SK-N-DZ (cell line): Measurements from ENCODE around the gene MMP27.
A peak's percentile ranks its signal among the peaks of the same experiment; 100 is the strongest.

ENCODE experiments used
- DNase-seq: peaks from one replicate; pipeline ENCODE4 v3.0.0-alpha.2; 2015; ENCODE audit warnings: low spot score

The MMP27 gene

GRCh38 chr11:102703826-102704493, 1.6 kb downstream of the MMP27 start:
- DNase-seq, result no peak

DNA sequence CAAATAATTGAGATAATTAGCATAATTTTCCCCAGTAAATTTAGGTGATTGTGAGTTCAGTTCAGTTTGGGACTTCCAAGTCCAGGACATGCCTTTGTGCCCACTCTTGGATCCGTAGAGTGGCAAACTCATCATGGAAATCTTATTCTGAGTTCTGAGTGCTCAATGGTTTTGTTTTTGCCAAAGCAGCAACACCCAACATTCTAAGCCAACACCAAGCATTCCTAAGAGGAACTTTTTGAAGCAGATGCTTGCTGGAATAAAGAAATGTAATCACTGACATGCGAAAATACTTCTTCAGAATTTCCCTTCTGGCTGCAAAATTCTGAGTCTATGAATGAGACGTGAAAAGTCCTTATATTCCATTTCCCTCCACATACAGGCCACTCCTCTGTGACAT, 10.4 kb downstream of the MMP27 start:
- DNase-seq, result no peak

- DNase-seq, result no peak
These were observed 19.8 kb downstream of the MMP27 start for GRCh38 chr11:102685754-102686153.

GRCh38 chr11:102685338-102685737, 20.2 kb downstream of the MMP27 start:
- no peak for DNase-seq

- DNase-seq, result no peak
These were observed 22.3 kb downstream of the MMP27 start for GRCh38 chr11:102683277-102683676.

GRCh38 chr11:102680945-102681344, 24.6 kb downstream of the MMP27 start:
- DNase-seq, result no peak

GRCh38 chr11:102678022-102678421, 27.5 kb downstream of the MMP27 start:
- DNase-seq, result no peak

DNA sequence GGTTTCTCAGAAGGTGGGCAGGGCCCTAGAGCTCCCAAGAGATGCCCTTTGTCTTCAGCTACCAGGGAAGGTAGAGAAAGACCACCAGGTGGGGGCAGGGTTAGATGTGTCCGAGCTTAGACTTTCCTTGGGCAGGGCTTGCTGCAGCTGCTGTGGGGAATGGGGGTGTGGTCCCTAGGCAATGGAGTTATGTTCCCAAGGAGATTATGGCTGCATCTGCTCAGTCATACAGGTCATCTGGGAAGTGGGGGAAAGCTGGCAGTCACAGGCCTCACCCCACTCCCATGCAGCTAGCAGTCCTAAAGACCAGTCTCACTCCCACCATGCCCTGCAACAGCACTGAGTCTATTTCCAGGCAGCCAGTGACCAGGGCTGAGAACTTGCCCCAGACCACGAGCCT, 29.5 kb downstream of the MMP27 start:
- DNase-seq, result no peak

- no peak for DNase-seq
These were observed 35.9 kb downstream of the MMP27 start for GRCh38 chr11:102669664-102670063.

DNA sequence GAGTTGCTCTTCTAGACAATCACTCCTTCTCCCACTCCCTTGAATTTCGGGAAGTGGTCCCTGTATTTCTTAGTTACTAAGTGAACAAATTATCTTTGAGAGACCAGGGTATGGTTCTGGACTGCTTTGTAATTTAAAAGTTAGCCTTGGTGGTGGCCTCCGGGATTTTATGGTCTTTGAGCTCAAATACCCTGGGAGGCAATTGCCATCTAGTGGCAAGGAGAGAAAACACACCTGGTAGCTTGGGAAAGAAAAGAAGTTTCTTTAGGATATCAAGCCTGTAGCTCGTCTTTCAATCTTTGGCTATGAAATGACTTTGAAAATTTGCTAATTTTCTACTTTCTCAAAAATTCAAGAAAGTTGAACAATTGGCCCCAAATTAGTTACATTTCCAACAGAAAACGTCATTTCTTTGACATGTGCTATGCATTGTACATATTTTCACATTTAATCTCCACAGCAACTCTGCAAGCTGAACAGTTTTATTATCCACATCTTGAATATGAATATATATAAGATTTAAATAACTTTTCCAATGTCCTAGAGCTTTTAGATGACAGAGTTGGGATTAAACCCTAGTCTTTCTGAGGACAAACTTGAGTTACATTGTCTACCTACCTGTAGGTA, 39.1 kb downstream of the MMP27 start:
- DNase-seq, result peak; percentile 2

DNA sequence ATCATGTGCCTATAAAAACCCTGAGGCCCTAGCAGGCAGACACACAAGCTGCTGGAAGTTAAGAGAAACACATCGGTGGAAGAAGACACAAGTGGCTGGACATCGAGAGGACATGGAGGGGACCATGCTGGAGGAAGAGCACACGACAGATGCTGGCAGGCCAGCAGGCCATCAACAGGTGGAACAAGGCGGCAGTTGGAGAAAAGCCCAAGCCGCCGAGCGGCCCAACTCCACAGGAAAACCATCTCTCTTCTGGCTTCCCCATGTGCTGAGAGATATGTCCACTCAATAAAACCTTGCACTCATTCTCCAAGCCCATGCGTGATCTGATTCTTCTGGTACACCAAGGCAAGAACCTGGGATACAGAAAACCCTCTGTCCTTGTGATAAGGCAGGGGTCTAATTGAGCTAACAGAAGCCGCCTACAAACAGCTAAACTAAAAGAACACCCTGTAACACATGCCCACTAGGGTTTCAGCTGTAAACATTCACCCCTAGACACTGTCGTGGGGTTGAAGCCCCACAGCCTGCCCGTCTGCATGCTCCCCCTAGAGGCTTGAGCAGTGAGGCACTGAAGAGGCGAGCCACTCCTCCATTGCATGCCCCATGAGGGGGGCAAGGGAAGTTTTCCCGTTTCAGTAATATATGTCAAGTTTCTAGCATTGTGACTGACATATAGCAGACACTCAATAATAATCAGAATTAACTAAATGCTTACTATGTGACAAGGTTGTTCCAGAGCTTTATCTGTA, 41.4 kb downstream of the MMP27 start:
- DNase-seq, result no peak

DNA sequence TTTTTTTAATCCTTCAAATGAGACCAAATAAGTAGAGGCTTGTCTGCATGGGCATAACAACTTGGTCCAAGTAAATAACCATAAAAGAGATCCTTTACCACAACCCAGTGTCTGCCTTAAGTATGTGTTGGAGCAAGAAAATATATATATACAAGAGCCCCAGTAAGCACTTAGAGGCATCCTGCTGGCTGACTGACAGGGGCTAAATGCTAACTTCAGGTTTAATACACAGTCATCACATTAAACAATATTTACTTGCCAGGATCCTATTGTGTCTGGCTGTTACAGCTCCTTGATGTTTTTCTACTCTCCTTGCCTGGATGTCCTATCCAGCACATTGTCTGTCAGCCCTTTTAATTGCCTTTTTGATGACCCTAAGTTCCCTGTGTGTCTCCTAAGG, 43.0 kb downstream of the MMP27 start:
- DNase-seq, result no peak

DNA sequence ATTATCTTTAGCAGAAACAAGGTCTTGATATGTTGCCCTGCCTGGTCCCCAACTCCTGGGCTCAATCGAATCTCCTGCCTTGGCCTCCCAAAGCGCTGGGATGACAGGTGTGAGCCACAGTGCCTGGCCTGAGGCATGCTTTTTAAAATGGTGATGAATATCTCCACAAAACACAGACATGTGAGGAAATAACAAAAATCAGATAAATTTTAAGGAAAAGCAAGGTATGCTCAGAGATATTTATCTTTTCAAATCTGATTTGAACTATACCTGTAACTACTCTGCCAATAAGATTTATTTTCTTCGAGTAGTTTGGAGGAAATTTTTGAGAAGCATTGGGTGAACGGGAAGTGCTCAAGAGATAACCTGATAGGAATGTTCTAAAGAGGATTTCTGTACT, 44.5 kb downstream of the MMP27 start:
- no peak for DNase-seq

GRCh38 chr11:102656528-102656927, 49.0 kb downstream of the MMP27 start:
- no peak for DNase-seq

GRCh38 chr11:102655547-102655946, 50.0 kb downstream of the MMP27 start:
- DNase-seq, result no peak

DNA sequence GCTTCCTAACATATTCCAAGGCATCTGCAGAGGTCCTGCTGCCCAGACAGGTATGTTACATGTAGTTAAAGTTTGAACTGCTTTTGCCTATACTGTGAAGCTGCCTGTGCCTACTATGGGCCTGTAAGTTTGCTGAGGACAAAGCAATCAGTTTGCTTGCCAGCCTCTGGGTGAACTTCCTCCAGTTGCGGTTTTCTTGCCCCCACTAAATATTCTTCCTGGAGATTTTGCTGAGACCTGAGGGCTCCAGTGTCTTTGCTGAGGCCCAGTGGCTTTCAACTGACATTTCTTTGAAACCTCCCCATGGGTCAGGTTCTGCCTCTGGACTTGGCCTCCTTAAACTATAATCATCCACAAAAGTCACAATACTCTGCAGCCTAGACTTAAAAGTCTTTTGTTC, 50.8 kb downstream of the MMP27 start:
- DNase-seq, result no peak

DNA sequence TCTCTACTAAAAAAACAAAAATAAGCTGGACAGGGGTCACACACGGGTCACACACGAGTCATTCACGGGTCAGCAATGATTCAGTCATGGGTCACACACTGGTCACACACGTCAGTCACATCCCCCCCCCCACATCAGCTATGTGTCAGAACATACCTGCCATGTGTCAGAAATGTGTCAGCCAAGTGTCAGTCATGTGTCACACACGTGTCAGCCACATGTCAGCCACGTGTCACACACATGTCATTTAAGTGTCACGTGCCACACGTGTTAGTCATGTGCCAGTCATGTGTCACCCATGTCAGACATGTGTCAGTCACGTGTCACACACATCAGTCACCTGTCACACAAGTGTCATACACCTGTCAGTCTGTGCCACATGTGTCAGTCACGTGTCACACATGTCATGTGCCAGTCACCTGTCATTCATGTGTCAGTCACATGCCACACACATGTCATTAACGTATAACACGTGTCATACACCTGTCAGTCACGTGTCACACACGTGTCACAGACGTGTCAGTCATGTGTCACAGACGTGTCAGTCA, 51.8 kb downstream of the MMP27 start:
- no peak for DNase-seq

DNA sequence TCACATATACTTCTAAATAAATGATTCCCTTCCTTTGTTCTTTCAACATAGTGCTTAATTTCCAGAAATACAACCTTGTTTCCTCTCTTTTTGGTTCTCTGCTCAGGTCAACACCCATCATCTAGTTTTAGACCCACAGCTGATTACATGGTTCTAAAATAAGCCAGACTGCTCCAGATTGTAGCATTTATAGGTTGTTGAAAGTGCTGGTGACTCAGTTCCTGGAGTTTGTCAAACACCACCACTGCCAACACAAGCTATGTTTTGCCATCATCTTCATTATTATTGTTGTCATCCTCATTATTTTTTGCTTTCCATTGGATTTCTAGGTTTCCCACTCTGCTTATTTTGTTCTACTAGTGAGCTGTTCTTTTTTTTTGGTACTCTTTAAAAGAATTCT, 58.1 kb downstream of the MMP27 start:
- no peak for DNase-seq

GRCh38 chr11:102643941-102644340, 61.6 kb downstream of the MMP27 start:
- no peak for DNase-seq
